ENCODE measurements around the gene NPC1. TPM values are rescaled to one million over a fixed set of nuclear protein-coding genes. Genes with fewer than 3 reads are reported as not detected.

NPC1 gene
- total RNA-seq, 1 donor from 2014 or later: 42.4 TPM

- Histone ChIP-seq H2AFZ (ENCODE audit: low read depth, low read length) (no peak overlapping the region), H3K27me3 (ENCODE audit: insufficient read depth, low read length) (peaks cover 7% of the 10 kb centered on the region), H3K9ac (ENCODE audit: low read length) (no peak overlapping the region), H3K4me3 (ENCODE audit: insufficient read depth, low read depth, low read length) (no peak overlapping the region), H3K79me2 (ENCODE audit: insufficient read depth, low read length) (no peaks in the 10 kb centered on the region), H3K4me2 (ENCODE audit: low read length) (no peak overlapping the region), H3K36me3 (ENCODE audit: insufficient read depth, low read length) (no peaks in the 10 kb centered on the region), H3K27ac (ENCODE audit: low read depth, low read length) (no peak overlapping the region), H3K9me3 (ENCODE audit: insufficient read depth, low read depth, low read length) (no peaks in the 10 kb centered on the region), H3K4me1 (ENCODE audit: insufficient read depth, low read length) (peaks cover 17% of the 10 kb centered on the region), H4K20me1 (ENCODE audit: insufficient read depth, low read length) (no peaks in the 10 kb centered on the region)
- H3K27me3 Mint-ChIP-seq (ENCODE audit: low read depth, unreplicated experiment): peaks cover 13% of the 10 kb centered on the region
- DNase-seq (ENCODE audit: low read depth): no peak
- no peak for TF ChIP-seq EZH2 (IDR thresholded peaks at IDR 0.05; ENCODE audit: insufficient read depth, low read length)
- no peak for TF ChIP-seq CTCF (IDR thresholded peaks at IDR 0.05; ENCODE audit: insufficient read depth, low read depth, low read length)
- no peak for FAIRE-seq
- no peak overlapping the region for H3K4me3 Mint-ChIP-seq (ENCODE audit: unreplicated experiment)
- no peak overlapping the region for H3K27ac Mint-ChIP-seq (ENCODE audit: unreplicated experiment)
- no peaks in the 10 kb centered on the region for H3K9me3 Mint-ChIP-seq (ENCODE audit: unreplicated experiment)
- peaks cover 7% of the 10 kb centered on the region for H3K4me1 Mint-ChIP-seq (ENCODE audit: low read depth, unreplicated experiment)
- no peaks in the 10 kb centered on the region for H3K36me3 Mint-ChIP-seq (ENCODE audit: low read depth, unreplicated experiment)
These were observed 41.7 kb upstream of the NPC1 start for GRCh38 chr18:23627970-23628369.

- Mint-ChIP-seq H3K9me3 (ENCODE audit: unreplicated experiment) (no peaks in the 10 kb centered on the region), H3K27me3 (ENCODE audit: low read depth, unreplicated experiment) (peaks cover 15% of the 10 kb centered on the region), H3K4me3 (ENCODE audit: unreplicated experiment) (no peak overlapping the region), H3K4me1 (ENCODE audit: low read depth, unreplicated experiment) (peaks cover 7% of the 10 kb centered on the region), H3K36me3 (ENCODE audit: low read depth, unreplicated experiment) (no peaks in the 10 kb centered on the region), H3K27ac (ENCODE audit: unreplicated experiment) (no peak overlapping the region)
- DNase-seq (ENCODE audit: low read depth) (peak; percentile 84), FAIRE-seq (no peak)
- H3K4me1 ChIP-seq (ENCODE audit: insufficient read depth, low read length): peaks cover 17% of the 10 kb centered on the region
- no peak overlapping the region for H3K4me3 ChIP-seq (ENCODE audit: insufficient read depth, low read depth, low read length)
- H3K36me3 ChIP-seq (ENCODE audit: insufficient read depth, low read length): no peaks in the 10 kb centered on the region
- peak overlapping the region; percentile 52 for H3K4me2 ChIP-seq (ENCODE audit: low read length)
- no peaks in the 10 kb centered on the region for H4K20me1 ChIP-seq (ENCODE audit: insufficient read depth, low read length)
- H2AFZ ChIP-seq (ENCODE audit: low read depth, low read length): no peak overlapping the region
- TF ChIP-seq CTCF (IDR thresholded peaks at IDR 0.05; ENCODE audit: insufficient read depth, low read depth, low read length): no peak
- TF ChIP-seq EZH2 (IDR thresholded peaks at IDR 0.05; ENCODE audit: insufficient read depth, low read length): no peak
- H3K9ac ChIP-seq (ENCODE audit: low read length): no peak overlapping the region
- H3K27me3 ChIP-seq (ENCODE audit: insufficient read depth, low read length): peaks cover 7% of the 10 kb centered on the region
- no peaks in the 10 kb centered on the region for H3K9me3 ChIP-seq (ENCODE audit: insufficient read depth, low read depth, low read length)
- no peaks in the 10 kb centered on the region for H3K79me2 ChIP-seq (ENCODE audit: insufficient read depth, low read length)
- H3K27ac ChIP-seq (ENCODE audit: low read depth, low read length): no peak overlapping the region
These were observed 41.0 kb upstream of the NPC1 start for GRCh38 chr18:23627321-23627720.

GRCh38 chr18:23626451-23627279 lies 40.4 kb upstream of the NPC1 start:
- H3K4me1 ChIP-seq (ENCODE audit: insufficient read depth, low read length): peaks cover 17% of the 10 kb centered on the region
- Mint-ChIP-seq H3K4me1 (ENCODE audit: low read depth, unreplicated experiment) (peaks cover 7% of the 10 kb centered on the region), H3K27me3 (ENCODE audit: low read depth, unreplicated experiment) (peaks cover 21% of the 10 kb centered on the region), H3K4me3 (ENCODE audit: unreplicated experiment) (no peak overlapping the region), H3K27ac (ENCODE audit: unreplicated experiment) (no peak overlapping the region), H3K9me3 (ENCODE audit: unreplicated experiment) (no peaks in the 10 kb centered on the region), H3K36me3 (ENCODE audit: low read depth, unreplicated experiment) (no peaks in the 10 kb centered on the region)
- H2AFZ ChIP-seq (ENCODE audit: low read depth, low read length): no peak overlapping the region
- H3K9ac ChIP-seq (ENCODE audit: low read length): no peak overlapping the region
- H3K36me3 ChIP-seq (ENCODE audit: insufficient read depth, low read length): no peaks in the 10 kb centered on the region
- H3K27ac ChIP-seq (ENCODE audit: low read depth, low read length): peak overlapping the region; percentile 11
- no peaks in the 10 kb centered on the region for H3K79me2 ChIP-seq (ENCODE audit: insufficient read depth, low read length)
- H3K9me3 ChIP-seq (ENCODE audit: insufficient read depth, low read depth, low read length): no peaks in the 10 kb centered on the region
- no peak for FAIRE-seq
- no peak overlapping the region for H3K4me3 ChIP-seq (ENCODE audit: insufficient read depth, low read depth, low read length)
- peaks cover 8% of the 10 kb centered on the region for H3K27me3 ChIP-seq (ENCODE audit: insufficient read depth, low read length)
- no peaks in the 10 kb centered on the region for H4K20me1 ChIP-seq (ENCODE audit: insufficient read depth, low read length)
- peak overlapping the region; percentile 52 for H3K4me2 ChIP-seq (ENCODE audit: low read length)
- DNase-seq (ENCODE audit: low read depth): peak; percentile 39
- TF ChIP-seq CTCF (IDR thresholded peaks at IDR 0.05; ENCODE audit: insufficient read depth, low read depth, low read length) (no peak), EZH2 (IDR thresholded peaks at IDR 0.05; ENCODE audit: insufficient read depth, low read length) (no peak)

Measured in astrocyte (in vitro differentiated cells and primary cell).